ENCODE results near the gene ORMDL3. TPM values are rescaled to one million over a fixed set of nuclear protein-coding genes. Genes with fewer than 3 reads are reported as not detected.

Gene ORMDL3
- total and polyA plus RNA-seq, 9 donors: 37.0 to 97.5 (median 52.2) TPM

DNA sequence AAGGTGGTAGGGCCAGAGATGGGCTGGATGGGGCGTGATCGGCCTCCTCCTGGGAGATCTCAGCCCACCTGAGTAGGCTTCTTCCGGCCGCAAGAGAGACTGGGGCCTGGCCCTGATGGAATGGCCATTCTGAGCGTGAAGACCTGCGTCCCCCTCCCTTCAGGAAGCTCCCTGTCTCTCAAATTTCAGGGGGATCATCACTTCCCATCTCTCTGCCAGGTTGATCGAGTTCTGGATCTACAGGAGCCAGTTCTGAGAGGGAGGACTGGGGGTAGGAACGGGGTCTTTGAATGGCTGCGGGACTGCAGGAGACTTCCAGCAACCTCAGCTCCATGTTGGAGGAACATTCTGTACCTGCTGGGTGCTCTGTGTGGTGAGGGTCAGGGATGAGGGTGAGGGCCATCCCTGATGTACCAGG, 26.1 kb upstream of the ORMDL3 start:
- Histone ChIP-seq H3K27me3 (no peaks in the 10 kb centered on the region), H3K27ac (peak overlapping the region in 1 of 2 donors; percentile 41), H3K4me3 (peak overlapping the region; percentile 28), H3K4me1 (ENCODE audit: insufficient read depth) (no peaks in the 10 kb centered on the region), H3K36me3 (no peaks in the 10 kb centered on the region), H3K9me3 (no peaks in the 10 kb centered on the region)
- no peak for DNase-seq
- WGBS, 3 donors: 27 to 31% (median 28%) methylated on average over 9 of the region's 9 CpGs
- intact Hi-C loops (cut with DNase I): loop anchor here in 1 of 4 donors (2.0 kb wide), 1 partner anchor 27 kb away; the partner anchor contains the start of genes LRRC3C and ORMDL3
- TF ChIP-seq POLR2A (IDR thresholded peaks at IDR 0.05) (peak; percentile 21), CTCF (IDR thresholded peaks at IDR 0.05) (no peak)

- peak; percentile 96 to 99 (median 98) for DNase-seq
- Histone ChIP-seq H3K36me3 (no peaks in the 10 kb centered on the region), H3K9me3 (no peaks in the 10 kb centered on the region), H3K4me3 (peak overlapping the region; percentile 40), H3K27me3 (no peaks in the 10 kb centered on the region), H3K27ac (peak overlapping the region in 1 of 2 donors; percentile 41), H3K4me1 (ENCODE audit: insufficient read depth) (no peaks in the 10 kb centered on the region)
- no peak for TF ChIP-seq EP300 (IDR thresholded peaks at IDR 0.05)
- no peak for TF ChIP-seq POLR2A (IDR thresholded peaks at IDR 0.05)
- no peak for TF ChIP-seq CTCF (IDR thresholded peaks at IDR 0.05)
- 1 to 2% (median 2%) methylated on average over 22 to 55 of the region's 55 CpGs for WGBS, 3 donors
- intact Hi-C loops (cut with DNase I): loop anchor here in 1 of 4 donors (2.0 kb wide), 1 partner anchor 26 kb away; the partner anchor contains the start of genes LRRC3C and ORMDL3
Measured at GRCh38 chr17:39952680-39953470, 25.5 kb upstream of the ORMDL3 start.

DNA sequence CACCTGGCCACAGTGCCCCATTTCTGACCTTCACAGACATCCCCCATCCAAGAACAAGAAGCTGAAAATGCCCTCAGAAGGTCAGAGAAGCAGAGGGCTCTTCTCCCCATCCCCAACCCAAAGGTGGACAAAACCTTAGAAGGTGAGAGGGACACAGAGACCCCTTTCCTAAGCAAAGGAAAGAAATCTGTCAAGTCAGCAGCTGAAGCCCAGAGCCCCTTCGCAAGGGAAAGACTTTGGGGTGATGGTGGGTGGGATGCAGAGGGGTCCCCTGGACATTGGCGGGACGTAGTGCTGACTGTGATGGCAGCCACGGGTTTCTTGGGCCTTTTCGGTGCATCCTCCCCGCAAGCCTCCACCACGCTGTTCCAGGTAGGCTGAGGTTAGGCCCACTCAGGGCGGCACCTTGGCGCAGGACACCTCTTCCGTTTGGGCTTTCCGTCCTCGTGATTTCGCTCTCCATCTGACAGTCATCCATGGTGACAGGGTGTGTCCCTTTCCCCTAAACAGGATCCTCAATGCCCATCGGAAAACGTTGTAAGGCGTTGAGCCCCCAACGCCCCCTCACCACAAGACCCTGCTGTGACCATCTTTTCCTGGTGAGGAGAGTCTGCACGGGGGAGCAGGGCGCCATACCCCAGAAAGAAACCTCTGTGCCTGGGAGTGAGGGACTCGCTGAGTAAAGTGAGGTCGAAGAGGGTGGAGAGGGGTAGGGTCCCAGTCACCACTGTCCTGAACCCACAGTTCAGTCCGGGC, 24.7 kb upstream of the ORMDL3 start:
- H3K27ac ChIP-seq: no peak overlapping the region
- H3K36me3 ChIP-seq: no peaks in the 10 kb centered on the region
- peak overlapping the region; percentile 40 for H3K4me3 ChIP-seq
- H3K27me3 ChIP-seq: no peaks in the 10 kb centered on the region
- intact Hi-C loops (cut with DNase I): loop anchor here in 1 of 4 donors (2.0 kb wide), 1 partner anchor 25 kb away; the partner anchor contains the start of genes LRRC3C and ORMDL3
- DNase-seq: peak; percentile 40 to 67 (median 62)
- TF ChIP-seq CTCF (IDR thresholded peaks at IDR 0.05) (no peak), EP300 (IDR thresholded peaks at IDR 0.05) (no peak), POLR2A (IDR thresholded peaks at IDR 0.05) (no peak)
- H3K9me3 ChIP-seq: no peaks in the 10 kb centered on the region
- WGBS, 3 donors: 65 to 78% (median 69%) methylated on average over 21 to 22 of the region's 22 CpGs
- no peaks in the 10 kb centered on the region for H3K4me1 ChIP-seq (ENCODE audit: insufficient read depth)

DNA sequence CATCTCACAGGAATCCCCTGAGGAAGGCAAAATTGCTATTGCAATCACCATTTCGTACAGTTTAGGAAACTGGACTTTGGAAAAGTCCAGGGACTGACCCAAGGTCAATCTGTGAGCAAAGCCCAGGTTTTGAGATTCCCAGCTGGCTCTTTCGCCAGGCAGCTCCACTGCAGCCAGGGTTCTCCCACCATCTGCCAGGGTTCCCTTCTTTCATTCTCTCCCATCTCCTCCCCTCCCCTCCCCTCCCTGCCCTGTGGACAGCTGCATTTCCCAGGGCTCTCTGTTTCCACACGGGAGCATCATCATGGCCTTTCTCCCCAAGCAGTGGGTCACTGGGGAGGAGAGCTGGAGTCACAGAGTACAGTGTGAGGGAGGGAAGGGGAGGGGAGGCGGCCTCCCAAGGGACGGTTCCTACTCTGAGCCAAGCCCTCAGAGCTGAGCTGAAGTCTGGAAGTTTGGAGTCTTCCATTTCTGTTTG, 23.5 kb upstream of the ORMDL3 start:
- DNase-seq: peak; percentile 19 to 52 (median 35)
- H3K27me3 ChIP-seq: no peaks in the 10 kb centered on the region
- H3K9me3 ChIP-seq: no peaks in the 10 kb centered on the region
- TF ChIP-seq EP300 (IDR thresholded peaks at IDR 0.05): no peak
- TF ChIP-seq CTCF (IDR thresholded peaks at IDR 0.05): no peak
- TF ChIP-seq POLR2A (IDR thresholded peaks at IDR 0.05): no peak
- intact Hi-C loops (cut with DNase I): no loop called here
- H3K4me3 ChIP-seq: no peak overlapping the region
- H3K36me3 ChIP-seq: no peaks in the 10 kb centered on the region
- no peak overlapping the region for H3K27ac ChIP-seq
- no peaks in the 10 kb centered on the region for H3K4me1 ChIP-seq (ENCODE audit: insufficient read depth)
- WGBS, 3 donors: 25 to 27% (median 26%) methylated on average over 5 of the region's 5 CpGs
